C4-2B (cell line): ENCODE measurements around the gene KAZN.

Experiments used
- ZFX ChIP-seq: fragments of 450-650 bp; IDR thresholded peaks from 2 replicates; pipeline ENCODE4 v1.6.1; 2017
- TF ChIP-seq, protein P1 (sequence below): fragments of 450-650 bp; conservative IDR thresholded peaks from 2 replicates; pipeline ENCODE4 v1.5.1; 2017; ENCODE audit warnings: mild to moderate bottlenecking

- TF ChIP-seq, protein P1, sequence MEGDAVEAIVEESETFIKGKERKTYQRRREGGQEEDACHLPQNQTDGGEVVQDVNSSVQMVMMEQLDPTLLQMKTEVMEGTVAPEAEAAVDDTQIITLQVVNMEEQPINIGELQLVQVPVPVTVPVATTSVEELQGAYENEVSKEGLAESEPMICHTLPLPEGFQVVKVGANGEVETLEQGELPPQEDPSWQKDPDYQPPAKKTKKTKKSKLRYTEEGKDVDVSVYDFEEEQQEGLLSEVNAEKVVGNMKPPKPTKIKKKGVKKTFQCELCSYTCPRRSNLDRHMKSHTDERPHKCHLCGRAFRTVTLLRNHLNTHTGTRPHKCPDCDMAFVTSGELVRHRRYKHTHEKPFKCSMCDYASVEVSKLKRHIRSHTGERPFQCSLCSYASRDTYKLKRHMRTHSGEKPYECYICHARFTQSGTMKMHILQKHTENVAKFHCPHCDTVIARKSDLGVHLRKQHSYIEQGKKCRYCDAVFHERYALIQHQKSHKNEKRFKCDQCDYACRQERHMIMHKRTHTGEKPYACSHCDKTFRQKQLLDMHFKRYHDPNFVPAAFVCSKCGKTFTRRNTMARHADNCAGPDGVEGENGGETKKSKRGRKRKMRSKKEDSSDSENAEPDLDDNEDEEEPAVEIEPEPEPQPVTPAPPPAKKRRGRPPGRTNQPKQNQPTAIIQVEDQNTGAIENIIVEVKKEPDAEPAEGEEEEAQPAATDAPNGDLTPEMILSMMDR = no peak
- no peak for TF ChIP-seq ZFX
Observed at GRCh38 chr1:15110128-15110866, 511.8 kb downstream of the KAZN start.
